Peyer's patch (tissue), 4 donors: Measurements from ENCODE around the gene SORL1.

Experiments
- POLR2A ChIP-seq, 2 donors: fragments of 450-650 bp; IDR thresholded peaks; one replicate each; pipeline ENCODE4 v1.5.1; 2017; ENCODE audit warnings: antibody characterized with exemption in 2 of 2, mild to moderate bottlenecking in 2 of 2, moderate library complexity in 2 of 2
- TF ChIP-seq, protein P1 (sequence below), 6 experiments: fragments of 450-650 bp in 4 of 6; fragments of 200-600 bp in 2 of 6; sonication (generic) in 1 of 6; IDR thresholded peaks; one replicate each; pipeline ENCODE4 v1.5.1; 2017 to 2019; ENCODE audit warnings: antibody characterized with exemption in 6 of 6, mild to moderate bottlenecking in 3 of 6, moderate library complexity in 1 of 6

DNA sequence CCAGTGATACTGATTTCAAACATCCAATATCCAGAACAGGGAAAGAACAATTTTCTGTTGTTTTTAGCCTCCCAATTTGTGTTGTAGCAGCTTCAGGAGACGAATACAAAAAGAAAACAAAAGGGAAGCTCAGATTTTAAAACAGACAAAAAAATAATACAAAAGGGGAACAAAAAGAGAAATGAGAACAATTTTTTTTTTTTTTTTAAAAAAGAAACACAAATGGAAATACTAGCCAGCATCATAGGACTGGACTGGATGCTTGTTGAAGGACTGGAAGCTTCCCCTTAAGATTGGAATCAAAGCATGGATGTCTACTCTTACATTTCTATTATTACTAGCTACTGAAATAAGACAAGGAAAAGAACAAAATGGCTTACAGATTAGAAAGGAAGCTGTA lies 46.5 kb upstream of the SORL1 start:
- TF ChIP-seq, protein P1, sequence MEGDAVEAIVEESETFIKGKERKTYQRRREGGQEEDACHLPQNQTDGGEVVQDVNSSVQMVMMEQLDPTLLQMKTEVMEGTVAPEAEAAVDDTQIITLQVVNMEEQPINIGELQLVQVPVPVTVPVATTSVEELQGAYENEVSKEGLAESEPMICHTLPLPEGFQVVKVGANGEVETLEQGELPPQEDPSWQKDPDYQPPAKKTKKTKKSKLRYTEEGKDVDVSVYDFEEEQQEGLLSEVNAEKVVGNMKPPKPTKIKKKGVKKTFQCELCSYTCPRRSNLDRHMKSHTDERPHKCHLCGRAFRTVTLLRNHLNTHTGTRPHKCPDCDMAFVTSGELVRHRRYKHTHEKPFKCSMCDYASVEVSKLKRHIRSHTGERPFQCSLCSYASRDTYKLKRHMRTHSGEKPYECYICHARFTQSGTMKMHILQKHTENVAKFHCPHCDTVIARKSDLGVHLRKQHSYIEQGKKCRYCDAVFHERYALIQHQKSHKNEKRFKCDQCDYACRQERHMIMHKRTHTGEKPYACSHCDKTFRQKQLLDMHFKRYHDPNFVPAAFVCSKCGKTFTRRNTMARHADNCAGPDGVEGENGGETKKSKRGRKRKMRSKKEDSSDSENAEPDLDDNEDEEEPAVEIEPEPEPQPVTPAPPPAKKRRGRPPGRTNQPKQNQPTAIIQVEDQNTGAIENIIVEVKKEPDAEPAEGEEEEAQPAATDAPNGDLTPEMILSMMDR (IDR thresholded peaks at IDR 0.05) = no peak
- no peak for TF ChIP-seq POLR2A (IDR thresholded peaks at IDR 0.05)
